Effector memory CD4-positive, alpha-beta T cell (primary cell): ENCODE measurements around the gene AKAP1.
A peak's percentile ranks its signal among the peaks of the same experiment; 100 is the strongest.

Experiments used
- DNase-seq, 3 donors: peaks; one replicate each; pipeline ENCODE4 v3.0.0-alpha.2; 2020
- H3K27ac ChIP-seq: 2 replicates; pipeline ENCODE4 v1.7.0; 2013; ENCODE audit warnings: mild to moderate bottlenecking, low read length, moderate library complexity; ENCODE audit not compliant: insufficient read depth, poor library complexity, severe bottlenecking
- H3K27me3 ChIP-seq: replicated peaks from 2 replicates; pipeline ENCODE4 v1.7.0; 2013; ENCODE audit warnings: mild to moderate bottlenecking, low read length; ENCODE audit not compliant: insufficient read depth, control insufficient read depth, poor library complexity, severe bottlenecking
- H3K36me3 ChIP-seq: 2 replicates; pipeline ENCODE4 v1.7.0; 2013; ENCODE audit warnings: mild to moderate bottlenecking, low read length, moderate library complexity; ENCODE audit not compliant: control insufficient read depth, insufficient read depth
- H3K4me1 ChIP-seq: 2 replicates; pipeline ENCODE4 v1.7.0; 2013; ENCODE audit warnings: low read length, mild to moderate bottlenecking; ENCODE audit not compliant: control insufficient read depth, insufficient read depth, poor library complexity, severe bottlenecking
- H3K4me3 ChIP-seq: 2 replicates; pipeline ENCODE4 v1.7.0; 2013; ENCODE audit warnings: low read length, low read depth, mild to moderate bottlenecking; ENCODE audit not compliant: insufficient read depth, poor library complexity, severe bottlenecking
- H3K9me3 ChIP-seq: 2 replicates; pipeline ENCODE4 v1.7.0; 2013; ENCODE audit warnings: mild to moderate bottlenecking, low read length, moderate library complexity; ENCODE audit not compliant: control insufficient read depth

AKAP1 gene

DNA sequence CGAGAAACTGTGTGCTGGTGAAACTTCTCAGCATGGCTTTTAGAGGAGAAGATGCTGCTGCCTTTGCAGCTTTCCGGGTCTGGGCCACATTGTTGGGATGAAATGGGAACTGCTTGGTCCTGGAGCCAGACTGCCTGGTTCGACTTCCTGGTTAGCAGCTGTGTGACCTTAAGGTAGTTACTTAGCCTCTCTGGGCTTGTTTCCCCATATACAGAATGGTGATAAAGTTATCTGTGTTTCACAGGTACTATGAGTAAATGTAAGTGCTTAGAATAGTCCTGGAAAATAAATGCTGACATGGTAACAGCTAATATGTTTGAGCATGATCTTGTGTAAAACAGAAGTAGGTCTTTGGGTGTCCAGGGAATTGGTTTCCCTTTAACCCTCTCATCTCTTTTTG is 26.3 kb downstream of the AKAP1 start:
- peaks cover 47% of the 10 kb centered on the region for H3K36me3 ChIP-seq
- H3K27ac ChIP-seq = no peak overlapping the region
- H3K9me3 ChIP-seq = no peaks in the 10 kb centered on the region

DNA sequence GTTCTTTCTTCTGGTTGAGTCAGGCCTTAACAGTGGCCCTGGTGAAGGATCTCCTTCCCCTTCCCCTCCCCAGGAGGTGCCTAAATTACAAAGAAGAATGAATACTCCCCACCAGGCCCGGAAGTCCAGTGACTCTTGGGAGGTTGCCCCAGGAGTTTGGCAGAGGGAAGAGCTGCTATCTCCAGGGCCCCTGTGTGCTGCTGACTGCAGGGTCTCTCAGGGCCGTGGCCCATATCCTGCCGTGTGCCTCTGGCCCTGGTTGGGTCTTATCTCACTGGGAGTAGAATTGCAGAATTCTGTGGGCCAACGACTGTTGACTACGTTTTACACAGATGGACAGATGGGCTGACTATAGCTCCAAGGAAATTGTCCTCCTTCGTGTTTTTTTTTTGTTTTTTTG is 28.0 kb downstream of the AKAP1 start:
- no peak for DNase-seq
- Histone ChIP-seq H3K9me3 (no peaks in the 10 kb centered on the region), H3K4me1 (no peaks in the 10 kb centered on the region), H3K27ac (no peak overlapping the region), H3K27me3 (no peaks in the 10 kb centered on the region), H3K36me3 (peaks cover 52% of the 10 kb centered on the region), H3K4me3 (no peak overlapping the region)

More for the DNA sequence above, 26.3 kb downstream of the AKAP1 start:
- Histone ChIP-seq H3K4me1 (no peaks in the 10 kb centered on the region), H3K27me3 (no peaks in the 10 kb centered on the region), H3K4me3 (no peak overlapping the region)
- no peak for DNase-seq

DNA sequence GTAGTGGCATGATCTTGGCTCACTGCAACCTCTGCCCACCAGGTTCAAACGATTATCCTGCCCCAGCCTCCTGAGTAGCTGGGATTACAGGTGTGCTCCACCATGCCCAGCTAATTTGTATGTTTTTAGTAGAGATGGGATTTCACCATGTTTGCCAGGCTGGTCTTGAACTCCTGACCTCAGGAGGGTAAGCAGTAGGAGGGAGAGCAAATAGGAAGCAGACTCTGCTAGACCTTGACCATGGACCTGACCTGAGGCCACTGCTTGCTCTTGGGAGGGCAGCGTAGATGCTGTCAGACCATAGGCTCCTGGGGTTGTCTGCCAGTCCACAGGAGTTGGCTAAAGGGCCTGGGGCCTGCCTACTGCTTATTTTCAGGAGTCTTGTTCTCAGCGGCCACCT is 28.6 kb downstream of the AKAP1 start:
- Histone ChIP-seq H3K27ac (no peak overlapping the region), H3K36me3 (peaks cover 59% of the 10 kb centered on the region), H3K9me3 (no peaks in the 10 kb centered on the region), H3K4me3 (no peak overlapping the region), H3K27me3 (no peaks in the 10 kb centered on the region), H3K4me1 (no peaks in the 10 kb centered on the region)
- no peak for DNase-seq

DNA sequence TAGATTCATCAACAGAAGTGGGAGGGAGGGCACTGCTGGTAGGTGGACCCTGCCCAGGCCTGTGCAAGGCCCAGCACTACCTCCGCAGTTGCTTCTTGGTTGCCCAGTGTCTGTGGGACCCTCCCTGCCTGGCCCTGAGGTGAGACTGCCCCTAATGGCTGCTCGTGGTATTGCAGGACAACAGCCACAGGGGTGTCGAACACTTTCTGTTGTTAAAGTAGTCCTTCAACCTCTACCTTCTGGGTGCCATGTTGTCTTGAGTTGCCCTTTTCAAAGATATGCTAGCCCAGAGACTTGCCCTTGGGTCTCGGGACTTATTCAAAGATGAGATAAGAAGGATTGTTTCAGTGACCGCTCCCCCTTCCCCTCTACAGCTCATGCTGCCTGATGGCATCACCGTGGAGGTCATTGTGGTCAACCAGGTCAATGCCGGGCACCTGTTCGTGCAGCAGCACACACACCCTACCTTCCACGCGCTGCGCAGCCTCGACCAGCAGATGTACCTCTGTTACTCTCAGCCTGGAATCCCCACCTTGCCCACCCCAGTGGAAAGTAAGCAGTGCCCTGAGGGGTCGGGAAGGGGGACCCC is 29.1 kb downstream of the AKAP1 start:
- H3K4me1 ChIP-seq = no peaks in the 10 kb centered on the region
- no peak overlapping the region for H3K27ac ChIP-seq
- no peaks in the 10 kb centered on the region for H3K9me3 ChIP-seq
- DNase-seq = peak; percentile 23 to 41 (median 31)
- no peaks in the 10 kb centered on the region for H3K27me3 ChIP-seq
- H3K4me3 ChIP-seq = no peak overlapping the region
- H3K36me3 ChIP-seq = peaks cover 64% of the 10 kb centered on the region

DNA sequence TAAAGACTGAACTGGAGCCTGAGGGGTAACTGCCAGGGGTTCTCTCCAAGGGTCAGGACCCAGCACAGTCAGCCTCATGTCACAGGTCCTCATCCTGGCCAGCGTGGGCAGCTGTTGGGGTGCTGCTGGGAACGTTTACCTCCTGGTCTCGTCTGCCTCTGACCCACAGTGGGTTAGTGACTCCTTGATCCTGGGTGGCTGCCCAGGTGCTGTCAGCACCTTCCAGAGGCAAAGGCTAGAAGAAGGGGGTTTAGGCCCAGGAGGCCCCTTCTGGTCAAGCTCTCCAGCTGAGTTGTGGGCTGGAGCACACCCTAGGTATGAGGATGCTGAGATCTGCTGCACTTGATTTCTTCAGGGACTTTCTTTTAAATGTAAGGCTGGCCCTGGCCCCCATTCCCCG is 30.3 kb downstream of the AKAP1 start:
- no peaks in the 10 kb centered on the region for H3K4me1 ChIP-seq
- H3K9me3 ChIP-seq = no peaks in the 10 kb centered on the region
- H3K36me3 ChIP-seq = peaks cover 63% of the 10 kb centered on the region
- H3K27ac ChIP-seq = no peak overlapping the region
- no peaks in the 10 kb centered on the region for H3K27me3 ChIP-seq
- H3K4me3 ChIP-seq = no peak overlapping the region
- no peak for DNase-seq

DNA sequence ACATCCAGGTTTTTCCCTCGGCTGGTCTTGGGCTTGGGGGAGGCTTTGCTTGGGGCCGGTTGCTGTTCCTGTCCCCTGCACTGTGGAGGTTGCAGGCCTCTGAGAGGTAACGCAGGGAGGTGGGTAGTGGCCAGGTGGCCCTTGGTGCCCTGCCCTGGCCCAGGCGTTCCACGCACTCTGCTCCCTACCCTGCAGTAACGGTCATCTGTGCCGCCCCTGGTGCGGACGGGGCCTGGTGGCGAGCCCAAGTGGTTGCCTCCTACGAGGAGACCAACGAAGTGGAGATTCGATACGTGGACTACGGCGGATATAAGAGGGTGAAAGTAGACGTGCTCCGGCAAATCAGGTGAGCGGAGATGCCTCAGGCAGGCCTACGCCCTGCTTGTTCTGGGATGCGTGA is 30.9 kb downstream of the AKAP1 start:
- Histone ChIP-seq H3K4me3 (no peak overlapping the region), H3K9me3 (no peaks in the 10 kb centered on the region), H3K4me1 (no peaks in the 10 kb centered on the region), H3K27me3 (no peaks in the 10 kb centered on the region), H3K36me3 (peaks cover 67% of the 10 kb centered on the region), H3K27ac (no peak overlapping the region)
- DNase-seq = no peak

DNA sequence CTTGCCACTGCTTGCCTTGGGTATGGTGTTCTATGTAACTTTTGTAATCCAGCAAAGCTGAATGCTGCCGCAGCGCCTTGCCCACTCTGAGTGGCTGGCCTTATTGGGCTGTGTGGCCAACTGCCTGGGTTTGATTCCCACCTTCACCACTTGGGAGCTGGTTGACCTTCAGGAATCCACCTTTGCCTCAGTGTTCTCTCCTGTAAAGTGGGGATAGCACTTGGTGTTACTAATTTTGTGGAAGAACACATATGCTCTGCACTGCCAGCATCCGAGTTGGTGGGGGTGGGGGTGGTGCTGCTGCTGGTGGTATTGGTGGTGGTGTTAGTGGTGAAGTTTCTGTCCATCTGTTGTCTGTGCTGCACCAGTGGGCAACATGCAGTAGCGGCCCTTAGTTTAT is 32.8 kb downstream of the AKAP1 start:
- no peak for DNase-seq
- H3K36me3 ChIP-seq = peaks cover 63% of the 10 kb centered on the region
- no peaks in the 10 kb centered on the region for H3K27me3 ChIP-seq
- no peak overlapping the region for H3K27ac ChIP-seq
- H3K4me3 ChIP-seq = no peak overlapping the region
- H3K4me1 ChIP-seq = no peaks in the 10 kb centered on the region
- no peaks in the 10 kb centered on the region for H3K9me3 ChIP-seq

DNA sequence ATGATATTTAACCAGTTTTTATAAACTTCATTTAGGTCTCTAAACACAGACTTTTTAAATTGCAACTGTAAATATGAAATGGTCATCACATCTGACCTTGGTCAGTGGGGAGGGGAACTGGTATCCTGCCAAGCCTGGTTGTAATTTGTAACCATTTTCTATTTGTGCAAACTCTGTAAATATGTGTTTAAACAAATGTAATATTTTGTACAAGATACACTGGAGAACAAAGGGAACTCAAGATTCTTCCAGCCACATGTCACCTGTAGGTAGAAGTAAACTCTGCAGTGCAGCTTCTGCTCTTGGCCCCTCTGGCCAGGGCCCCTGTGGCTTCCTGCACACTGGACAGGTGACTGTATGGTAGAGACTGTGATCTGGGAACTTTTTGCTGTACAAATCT is 35.8 kb downstream of the AKAP1 start:
- no peaks in the 10 kb centered on the region for H3K4me1 ChIP-seq
- DNase-seq = no peak
- H3K4me3 ChIP-seq = no peak overlapping the region
- no peak overlapping the region for H3K27ac ChIP-seq
- no peaks in the 10 kb centered on the region for H3K27me3 ChIP-seq
- H3K9me3 ChIP-seq = no peaks in the 10 kb centered on the region
- H3K36me3 ChIP-seq = peaks cover 46% of the 10 kb centered on the region

DNA sequence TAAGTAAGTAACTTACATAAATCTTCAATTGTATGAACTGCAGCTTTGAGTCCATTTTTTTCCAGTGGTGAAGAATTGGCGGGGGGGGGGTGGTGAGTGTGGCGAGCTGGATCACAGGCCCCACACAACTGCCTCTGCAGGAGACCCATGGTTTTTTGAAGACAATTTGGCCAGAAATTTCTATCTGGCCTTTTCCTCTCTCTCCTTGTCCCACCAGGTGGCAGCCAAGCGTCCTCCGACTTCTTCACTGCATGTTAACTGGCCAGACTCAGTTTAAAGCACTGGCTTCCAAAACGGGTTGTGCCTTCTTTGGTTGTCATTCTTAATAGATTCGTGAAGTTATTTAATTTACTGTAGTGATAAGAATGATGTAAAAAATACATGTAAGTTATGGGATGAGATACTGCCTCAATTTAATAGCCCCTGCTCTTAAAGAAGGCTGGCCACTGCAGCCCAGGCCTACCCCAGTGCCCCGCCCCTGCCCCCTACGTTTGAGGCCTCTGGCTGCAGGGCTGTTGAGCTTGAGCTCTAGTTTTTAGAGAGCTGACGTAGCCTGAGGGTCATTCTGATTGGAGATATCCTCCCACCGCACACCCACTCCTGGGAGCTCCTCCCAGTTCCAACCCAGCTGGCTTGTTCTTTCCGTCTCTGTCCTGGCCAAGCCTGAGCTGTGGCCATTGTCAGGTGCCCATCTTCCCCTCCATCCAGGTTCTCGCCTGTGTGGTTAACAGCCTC is 36.4 kb downstream of the AKAP1 start:
- H3K4me1 ChIP-seq = no peaks in the 10 kb centered on the region
- no peaks in the 10 kb centered on the region for H3K27me3 ChIP-seq
- H3K36me3 ChIP-seq = peaks cover 40% of the 10 kb centered on the region
- no peak overlapping the region for H3K27ac ChIP-seq
- H3K4me3 ChIP-seq = no peak overlapping the region
- H3K9me3 ChIP-seq = no peaks in the 10 kb centered on the region
- DNase-seq = no peak

DNA sequence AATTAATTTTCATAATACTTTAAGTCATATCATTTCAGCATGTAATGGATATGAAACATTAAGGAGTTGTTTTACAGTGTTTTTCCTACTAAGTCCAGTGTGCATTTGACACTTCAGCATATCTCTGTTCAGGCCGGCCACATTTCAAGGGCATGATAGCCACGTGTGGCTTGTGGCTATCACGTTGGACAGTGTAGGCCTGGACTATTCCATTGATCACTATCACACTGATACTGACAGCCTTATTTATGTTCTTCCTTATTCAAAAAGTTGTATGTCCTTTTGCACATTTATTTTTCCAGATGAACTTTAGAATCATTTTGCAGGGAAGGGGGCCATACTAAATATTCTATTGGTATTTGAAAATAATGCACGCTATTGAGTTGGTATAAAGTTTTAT is 39.0 kb downstream of the AKAP1 start:
- no peak for DNase-seq
- H3K27me3 ChIP-seq = no peaks in the 10 kb centered on the region
- no peak overlapping the region for H3K4me3 ChIP-seq
- no peaks in the 10 kb centered on the region for H3K9me3 ChIP-seq
- no peak overlapping the region for H3K27ac ChIP-seq
- no peaks in the 10 kb centered on the region for H3K4me1 ChIP-seq
- peaks cover 18% of the 10 kb centered on the region for H3K36me3 ChIP-seq
